H9 (cell line): Measurements from ENCODE around the gene MEF2A. TPM values are rescaled to one million over a fixed set of nuclear protein-coding genes. Genes with fewer than 3 reads are reported as not detected.

Source experiments
- DNase-seq: peaks from one replicate; pipeline ENCODE4 v3.0.0-alpha.2; 2017
- H2AFZ ChIP-seq: one replicate; pipeline ENCODE4 v1.6.1; 2013; ENCODE audit warnings: mild to moderate bottlenecking, low read length, control low read depth, moderate library complexity
- H2AK5ac ChIP-seq: 2 replicates; pipeline ENCODE4 v1.6.1; 2013; ENCODE audit warnings: low read length, control low read depth, mixed read lengths; ENCODE audit not compliant: insufficient read length
- H2BK120ac ChIP-seq: one replicate; pipeline ENCODE4 v1.6.1; 2013; ENCODE audit warnings: low read depth, mild to moderate bottlenecking, low read length, control low read depth, inconsistent platforms; ENCODE audit not compliant: poor library complexity, severe bottlenecking
- H2BK12ac ChIP-seq: 2 replicates; pipeline ENCODE4 v1.6.1; 2013; ENCODE audit warnings: low read length, control low read depth, mixed read lengths, low read depth; ENCODE audit not compliant: insufficient read length
- H2BK15ac ChIP-seq: 2 replicates; pipeline ENCODE4 v1.6.1; 2013; ENCODE audit warnings: low read depth, low read length, control low read depth
- H2BK20ac ChIP-seq: one replicate; pipeline ENCODE4 v1.6.1; 2013; ENCODE audit warnings: low read depth, mild to moderate bottlenecking, low read length, control low read depth, inconsistent platforms; ENCODE audit not compliant: poor library complexity, severe bottlenecking
- H2BK5ac ChIP-seq: 2 replicates; pipeline ENCODE4 v1.6.1; 2013; ENCODE audit warnings: low read length, control low read depth, mixed read lengths; ENCODE audit not compliant: insufficient read length
- H3K14ac ChIP-seq: 2 replicates; pipeline ENCODE4 v1.6.1; 2013; ENCODE audit warnings: low read length, control low read depth; ENCODE audit not compliant: insufficient read depth
- H3K18ac ChIP-seq: 2 replicates; pipeline ENCODE4 v1.6.1; 2013; ENCODE audit warnings: low read depth, mild to moderate bottlenecking, mixed read lengths, low read length, control low read depth; ENCODE audit not compliant: insufficient read length
- H3K23ac ChIP-seq: 2 replicates; pipeline ENCODE4 v1.6.1; 2013; ENCODE audit warnings: low read length, control low read depth, mixed read lengths, low read depth; ENCODE audit not compliant: insufficient read length
- H3K23me2 ChIP-seq: 2 replicates; pipeline ENCODE4 v1.6.1; 2013; ENCODE audit warnings: low read depth, mild to moderate bottlenecking, mixed read lengths, low read length, control low read depth; ENCODE audit not compliant: insufficient read length, poor library complexity, severe bottlenecking
- H3K27ac ChIP-seq: 2 replicates; pipeline ENCODE4 v1.5.1; 2013; ENCODE audit warnings: low read length, control low read depth, mixed read lengths, low read depth; ENCODE audit not compliant: insufficient read length
- H3K27me3 ChIP-seq: 2 replicates; pipeline ENCODE4 v1.6.1; 2013; ENCODE audit warnings: low read length, control low read depth, inconsistent platforms; ENCODE audit not compliant: insufficient read depth
- H3K4ac ChIP-seq: 2 replicates; pipeline ENCODE4 v1.6.1; 2013; ENCODE audit warnings: low read depth, mild to moderate bottlenecking, control low read depth, inconsistent platforms, low read length, moderate library complexity
- H3K4me1 ChIP-seq: 2 replicates; pipeline ENCODE4 v1.6.1; 2013; ENCODE audit warnings: low read length, control low read depth, inconsistent platforms; ENCODE audit not compliant: insufficient read depth
- H3K4me2 ChIP-seq: 2 replicates; pipeline ENCODE4 v1.6.1; 2013; ENCODE audit warnings: low read length, control low read depth, mixed read lengths; ENCODE audit not compliant: insufficient read length, insufficient read depth
- H3K56ac ChIP-seq: 2 replicates; pipeline ENCODE4 v1.6.1; 2013; ENCODE audit warnings: low read depth, mild to moderate bottlenecking, mixed read lengths, low read length, control low read depth; ENCODE audit not compliant: insufficient read length
- H3K79me1 ChIP-seq: 2 replicates; pipeline ENCODE4 v1.6.1; 2013; ENCODE audit warnings: low read depth, mild to moderate bottlenecking, moderate library complexity, low read length, control low read depth, inconsistent platforms; ENCODE audit not compliant: insufficient read depth, poor library complexity, severe bottlenecking
- H3K79me2 ChIP-seq: 2 replicates; pipeline ENCODE4 v1.6.1; 2013; ENCODE audit warnings: low read length, control low read depth, inconsistent platforms; ENCODE audit not compliant: insufficient read depth
- H3K9ac ChIP-seq: 2 replicates; pipeline ENCODE4 v1.6.1; 2013; ENCODE audit warnings: low read length, control low read depth, mixed read lengths; ENCODE audit not compliant: insufficient read length; ENCODE audit errors: extremely low read depth
- H3K9me3 ChIP-seq: one replicate; pipeline ENCODE4 v1.6.1; 2013; ENCODE audit warnings: low read depth, low read length, inconsistent platforms; ENCODE audit not compliant: control insufficient read depth
- H3T11ph ChIP-seq: one replicate; pipeline ENCODE4 v1.6.1; 2013; ENCODE audit warnings: mild to moderate bottlenecking, low read length, control low read depth, inconsistent platforms
- H4K20me1 ChIP-seq: one replicate; pipeline ENCODE4 v1.6.1; 2013; ENCODE audit not compliant: control insufficient read depth, insufficient read length, insufficient read depth
- H4K5ac ChIP-seq: 2 replicates; pipeline ENCODE4 v1.6.1; 2013; ENCODE audit warnings: low read depth, mild to moderate bottlenecking, mixed read lengths, low read length, control low read depth; ENCODE audit not compliant: insufficient read length
- H4K8ac ChIP-seq: replicated peaks from 2 replicates; pipeline ENCODE4 v1.6.1; 2013; ENCODE audit warnings: low read length, control low read depth, mixed read lengths, low read depth; ENCODE audit not compliant: insufficient read length
- H4K91ac ChIP-seq: 2 replicates; pipeline ENCODE4 v1.6.1; 2013; ENCODE audit warnings: low read depth, mild to moderate bottlenecking, moderate library complexity, mixed read lengths, low read length, control low read depth; ENCODE audit not compliant: insufficient read length
- H3K27ac Mint-ChIP-seq, 3 experiments: 2 replicates in 2 of 3; 3 replicates in 1 of 3; pipeline ENCODE4 v1.8.0; 2020 to 2021; ENCODE audit warnings: mixed read lengths in 3 of 3, mild to moderate bottlenecking in 1 of 3, moderate library complexity in 1 of 3
- H3K27me3 Mint-ChIP-seq: 2 replicates; pipeline ENCODE4 v1.8.0; 2021; ENCODE audit warnings: low read depth, mild to moderate bottlenecking, moderate library complexity, mixed read lengths
- H3K36me3 Mint-ChIP-seq, 3 experiments: 2 replicates in 2 of 3; 3 replicates in 1 of 3; pipeline ENCODE4 v1.8.0; 2020 to 2021; ENCODE audit warnings: low read depth in 3 of 3, mixed read lengths in 3 of 3; ENCODE audit not compliant: insufficient read depth in 1 of 3
- H3K4me1 Mint-ChIP-seq, 2 experiments: 2 replicates each; pipeline ENCODE4 v1.8.0; 2020; ENCODE audit warnings: mixed read lengths in 2 of 2
- H3K4me3 Mint-ChIP-seq, 2 experiments: 2 replicates in 1 of 2; 3 replicates in 1 of 2; pipeline ENCODE4 v1.8.0; 2020 to 2021; ENCODE audit warnings: mild to moderate bottlenecking in 2 of 2, mixed read lengths in 2 of 2, moderate library complexity in 1 of 2
- H3K9me3 Mint-ChIP-seq, 2 experiments: 2 replicates in 1 of 2; 3 replicates in 1 of 2; pipeline ENCODE4 v1.8.0; 2020; ENCODE audit warnings: mild to moderate bottlenecking in 2 of 2, mixed read lengths in 2 of 2, moderate library complexity in 1 of 2
- WGBS: extraction: QIAGEN DNeasy Blood & Tissue Kit; methylation state at CpG from one replicate; pipeline ENCODE4 v1.1.7; 2013; ENCODE audit warnings: missing lambda C conversion rate, low lambda C conversion rate, mixed read lengths; ENCODE audit not compliant: insufficient read length; ENCODE audit errors: extremely low coverage; 5-methylcytosine and 5-hydroxymethylcytosine counted together
- total RNA-seq: library from RNA; stranded (reverse); gene quantifications from 2 replicates; pipeline ENCODE4 v1.2.1, GENCODE V29; 2021
- TF ChIP-seq, protein P1 (sequence below): fragments of 200-600 bp; sonication (generic); conservative IDR thresholded peaks from 3 replicates; pipeline ENCODE4 v1.8.0; 2021; ENCODE audit warnings: antibody characterized with exemption, mild to moderate bottlenecking

The MEF2A gene
- total RNA-seq, 1 experiment from 2014 or later = 20.7 TPM

- H3K36me3 Mint-ChIP-seq = peaks cover 7 to 30% (median 17%) of the 10 kb centered on the region in 3 experiments; a peak in 5 of 7 replicates
- no peak overlapping the region for H2BK12ac ChIP-seq
- no peak overlapping the region for H4K8ac ChIP-seq
- H3K9me3 Mint-ChIP-seq = no peaks in the 10 kb centered on the region
- peak overlapping the region in 2 of 3 experiments; percentile 85 to 87; a peak in 3 of 7 replicates for H3K27ac Mint-ChIP-seq
- no peak overlapping the region for H3K14ac ChIP-seq
- no peak overlapping the region for H3T11ph ChIP-seq
- no peak overlapping the region for H4K91ac ChIP-seq
- no peak overlapping the region for H3K27ac ChIP-seq
- no peak overlapping the region for H3K56ac ChIP-seq
- no peaks in the 10 kb centered on the region for H3K27me3 ChIP-seq
- no peaks in the 10 kb centered on the region for H3K9me3 ChIP-seq
- no peak overlapping the region for H3K4me2 ChIP-seq
- H3K23ac ChIP-seq = no peak overlapping the region
- H2BK120ac ChIP-seq = no peak overlapping the region
- H4K20me1 ChIP-seq = no peaks in the 10 kb centered on the region
- peak; percentile 69 for DNase-seq
- no peak overlapping the region for H2BK15ac ChIP-seq
- H2AFZ ChIP-seq = no peak overlapping the region
- no peaks in the 10 kb centered on the region for H3K79me2 ChIP-seq
- no peaks in the 10 kb centered on the region for H3K23me2 ChIP-seq
- H3K18ac ChIP-seq = no peak overlapping the region
- H3K4me1 ChIP-seq = no peaks in the 10 kb centered on the region
- no peak overlapping the region for H3K4me3 Mint-ChIP-seq
- no peak overlapping the region for H4K5ac ChIP-seq
- no peaks in the 10 kb centered on the region for H3K27me3 Mint-ChIP-seq
- H2BK5ac ChIP-seq = no peak overlapping the region
- H3K9ac ChIP-seq = no peak overlapping the region
- no peak overlapping the region for H2BK20ac ChIP-seq
- WGBS = no CpG with 5 or more reads among the region's 18 CpGs
- H3K4me1 Mint-ChIP-seq = peaks cover 5 to 12% of the 10 kb centered on the region in 2 experiments
- H3K79me1 ChIP-seq = no peaks in the 10 kb centered on the region
- no peak overlapping the region for H2AK5ac ChIP-seq
- TF ChIP-seq, protein P1, sequence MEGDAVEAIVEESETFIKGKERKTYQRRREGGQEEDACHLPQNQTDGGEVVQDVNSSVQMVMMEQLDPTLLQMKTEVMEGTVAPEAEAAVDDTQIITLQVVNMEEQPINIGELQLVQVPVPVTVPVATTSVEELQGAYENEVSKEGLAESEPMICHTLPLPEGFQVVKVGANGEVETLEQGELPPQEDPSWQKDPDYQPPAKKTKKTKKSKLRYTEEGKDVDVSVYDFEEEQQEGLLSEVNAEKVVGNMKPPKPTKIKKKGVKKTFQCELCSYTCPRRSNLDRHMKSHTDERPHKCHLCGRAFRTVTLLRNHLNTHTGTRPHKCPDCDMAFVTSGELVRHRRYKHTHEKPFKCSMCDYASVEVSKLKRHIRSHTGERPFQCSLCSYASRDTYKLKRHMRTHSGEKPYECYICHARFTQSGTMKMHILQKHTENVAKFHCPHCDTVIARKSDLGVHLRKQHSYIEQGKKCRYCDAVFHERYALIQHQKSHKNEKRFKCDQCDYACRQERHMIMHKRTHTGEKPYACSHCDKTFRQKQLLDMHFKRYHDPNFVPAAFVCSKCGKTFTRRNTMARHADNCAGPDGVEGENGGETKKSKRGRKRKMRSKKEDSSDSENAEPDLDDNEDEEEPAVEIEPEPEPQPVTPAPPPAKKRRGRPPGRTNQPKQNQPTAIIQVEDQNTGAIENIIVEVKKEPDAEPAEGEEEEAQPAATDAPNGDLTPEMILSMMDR = 0 out of 3 replicates have a peak, but pooled peaks have one; percentile 20
- H3K4ac ChIP-seq = no peak overlapping the region
Observed at GRCh38 chr15:99712415-99712814, 146.6 kb downstream of the MEF2A start.
